ENCODE results near the gene CDYL2.

Gene CDYL2

DNA sequence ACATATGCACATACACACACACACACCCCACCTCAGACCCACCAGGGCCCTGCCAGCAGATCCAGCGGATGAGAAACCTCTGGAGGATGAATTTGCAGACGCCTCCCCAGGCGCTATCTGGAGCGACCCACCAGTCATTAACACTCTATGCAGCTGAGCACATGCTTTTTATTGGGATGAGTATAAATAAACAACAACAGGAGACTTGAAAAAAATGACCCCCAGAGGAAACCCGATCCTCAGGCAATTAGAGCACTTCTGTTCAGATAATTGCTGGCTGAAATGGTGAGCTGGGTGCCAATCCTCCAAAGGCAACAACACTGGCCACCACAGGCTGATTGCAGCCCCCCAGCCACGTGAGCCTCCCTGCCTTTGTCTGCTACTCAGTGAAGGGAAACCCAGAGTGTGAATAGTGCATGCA lies 230.7 kb downstream of the CDYL2 start:
- DNase-seq: no peak
- no peak overlapping the region for H3K14ac ChIP-seq (ENCODE audit: low read length)
- H3K79me1 ChIP-seq (ENCODE audit: low read length): no peaks in the 10 kb centered on the region
- H2AK5ac ChIP-seq (ENCODE audit: low read length): no peak overlapping the region
- H2BK12ac ChIP-seq (ENCODE audit: low read length): no peak overlapping the region
- H2BK5ac ChIP-seq (ENCODE audit: low read depth, low read length, poor library complexity): no peak overlapping the region
- no CpG with 5 or more reads among the region's 6 CpGs for WGBS (ENCODE audit: extremely low coverage, insufficient coverage, insufficient read length)
- H3K9me3 ChIP-seq (ENCODE audit: insufficient read depth, low read depth, low read length): peaks cover 13% of the 10 kb centered on the region
- no peaks in the 10 kb centered on the region for H3K27me3 ChIP-seq (ENCODE audit: insufficient read depth, low read length)
- no peaks in the 10 kb centered on the region for H3K4me1 ChIP-seq (ENCODE audit: control insufficient read depth in 1 of 2, insufficient read depth in 2 of 2, low read length in 2 of 2)
- no peak overlapping the region for H3K4me2 ChIP-seq (ENCODE audit: low read length)
- H3K23ac ChIP-seq (ENCODE audit: low read length): no peak overlapping the region
- H4K8ac ChIP-seq (ENCODE audit: low read depth, low read length): no peak overlapping the region
- H3K18ac ChIP-seq (ENCODE audit: low read length): no peak overlapping the region
- H3K27ac ChIP-seq (ENCODE audit: low read depth, low read length): no peak overlapping the region
- no peak overlapping the region for H2BK120ac ChIP-seq (ENCODE audit: insufficient read depth, low read length, poor library complexity)
- H3K4ac ChIP-seq (ENCODE audit: low read depth, low read length): no peak overlapping the region
- no peaks in the 10 kb centered on the region for H3K36me3 ChIP-seq (ENCODE audit: control insufficient read depth in 1 of 2, insufficient read depth in 2 of 2, low read length in 2 of 2)
- no peak overlapping the region for H2AFZ ChIP-seq (ENCODE audit: insufficient read depth, low read length, poor library complexity)
- no peak overlapping the region for H4K12ac ChIP-seq (ENCODE audit: low read depth, low read length)
- H4K91ac ChIP-seq (ENCODE audit: low read depth, low read length): no peak overlapping the region
- no peak overlapping the region for H3K9ac ChIP-seq (ENCODE audit: low read length)
- no peaks in the 10 kb centered on the region for H3K79me2 ChIP-seq (ENCODE audit: control insufficient read depth, insufficient read depth, low read length, poor library complexity)
- no peak overlapping the region for H3K4me3 ChIP-seq (ENCODE audit: low read depth, low read length)

GRCh38 chr16:80570106-80570478 lies 234.3 kb downstream of the CDYL2 start:
- no CpG with 5 or more reads among the region's 6 CpGs for WGBS (ENCODE audit: extremely low coverage, insufficient coverage, insufficient read length)
- H2BK5ac ChIP-seq (ENCODE audit: low read depth, low read length, poor library complexity): no peak overlapping the region
- H2BK12ac ChIP-seq (ENCODE audit: low read length): no peak overlapping the region

DNA sequence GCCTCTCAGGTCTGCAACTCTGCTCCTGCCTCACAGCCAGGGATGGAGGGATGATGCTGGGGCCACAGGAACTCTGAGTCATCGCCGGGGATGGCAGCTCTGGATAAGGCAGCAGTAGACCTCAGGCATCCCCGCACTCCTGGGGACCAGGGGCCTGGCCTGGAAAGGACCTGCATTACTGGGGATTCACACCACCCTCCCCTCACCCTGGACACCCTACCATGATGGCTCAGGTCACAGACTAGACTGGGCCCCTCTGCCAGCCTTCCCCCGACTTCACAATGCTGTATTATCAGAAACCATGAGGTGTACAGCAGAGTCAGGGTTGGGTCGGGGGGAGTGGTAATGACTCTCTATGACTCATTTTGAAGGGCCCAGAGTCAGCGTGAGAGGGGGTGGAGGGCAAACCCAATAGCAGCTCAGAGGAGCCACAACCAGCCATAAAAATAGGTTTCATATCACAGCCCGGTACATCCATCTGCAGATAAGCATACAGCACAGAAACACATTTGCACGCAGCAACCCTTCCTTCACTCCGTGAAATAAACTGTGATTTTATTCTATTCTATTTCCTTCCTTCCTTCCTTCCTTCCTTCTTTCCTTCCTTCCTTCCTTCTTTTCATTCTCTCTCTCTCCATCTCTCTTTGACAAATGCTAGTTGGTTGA lies 234.8 kb downstream of the CDYL2 start:
- Histone ChIP-seq H4K8ac (ENCODE audit: low read depth, low read length) (no peak overlapping the region), H3K36me3 (ENCODE audit: control insufficient read depth in 1 of 2, insufficient read depth in 2 of 2, low read length in 2 of 2) (no peaks in the 10 kb centered on the region), H3K23ac (ENCODE audit: low read length) (no peak overlapping the region), H3K4me1 (ENCODE audit: control insufficient read depth in 1 of 2, insufficient read depth in 2 of 2, low read length in 2 of 2) (no peaks in the 10 kb centered on the region), H3K4ac (ENCODE audit: low read depth, low read length) (no peak overlapping the region), H4K12ac (ENCODE audit: low read depth, low read length) (no peak overlapping the region), H2AFZ (ENCODE audit: insufficient read depth, low read length, poor library complexity) (no peak overlapping the region), H3K9ac (ENCODE audit: low read length) (no peak overlapping the region), H3K27me3 (ENCODE audit: insufficient read depth, low read length) (no peaks in the 10 kb centered on the region), H2BK120ac (ENCODE audit: insufficient read depth, low read length, poor library complexity) (no peak overlapping the region), H3K4me3 (ENCODE audit: low read depth, low read length) (no peak overlapping the region), H3K18ac (ENCODE audit: low read length) (no peak overlapping the region), H3K4me2 (ENCODE audit: low read length) (no peak overlapping the region), H3K27ac (ENCODE audit: low read depth, low read length) (no peak overlapping the region), H2AK5ac (ENCODE audit: low read length) (no peak overlapping the region), H2BK12ac (ENCODE audit: low read length) (no peak overlapping the region), H3K14ac (ENCODE audit: low read length) (no peak overlapping the region), H3K79me1 (ENCODE audit: low read length) (no peaks in the 10 kb centered on the region), H4K91ac (ENCODE audit: low read depth, low read length) (no peak overlapping the region), H2BK5ac (ENCODE audit: low read depth, low read length, poor library complexity) (no peak overlapping the region), H3K79me2 (ENCODE audit: control insufficient read depth, insufficient read depth, low read length, poor library complexity) (no peaks in the 10 kb centered on the region), H3K9me3 (ENCODE audit: insufficient read depth, low read depth, low read length) (peaks cover 6% of the 10 kb centered on the region)
- DNase-seq: no peak
- no CpG with 5 or more reads among the region's 9 CpGs for WGBS (ENCODE audit: extremely low coverage, insufficient coverage, insufficient read length)

More at GRCh38 chr16:80570106-80570478, 234.3 kb downstream of the CDYL2 start:
- Histone ChIP-seq H3K79me2 (ENCODE audit: control insufficient read depth, insufficient read depth, low read length, poor library complexity) (no peaks in the 10 kb centered on the region), H3K4ac (ENCODE audit: low read depth, low read length) (no peak overlapping the region), H3K27me3 (ENCODE audit: insufficient read depth, low read length) (no peaks in the 10 kb centered on the region), H3K79me1 (ENCODE audit: low read length) (no peaks in the 10 kb centered on the region), H3K14ac (ENCODE audit: low read length) (no peak overlapping the region), H2AK5ac (ENCODE audit: low read length) (no peak overlapping the region), H3K36me3 (ENCODE audit: control insufficient read depth in 1 of 2, insufficient read depth in 2 of 2, low read length in 2 of 2) (no peaks in the 10 kb centered on the region), H3K4me1 (ENCODE audit: control insufficient read depth in 1 of 2, insufficient read depth in 2 of 2, low read length in 2 of 2) (no peaks in the 10 kb centered on the region), H3K27ac (ENCODE audit: low read depth, low read length) (no peak overlapping the region), H3K9ac (ENCODE audit: low read length) (no peak overlapping the region), H2AFZ (ENCODE audit: insufficient read depth, low read length, poor library complexity) (no peak overlapping the region), H3K23ac (ENCODE audit: low read length) (no peak overlapping the region), H3K18ac (ENCODE audit: low read length) (no peak overlapping the region), H3K4me3 (ENCODE audit: low read depth, low read length) (no peak overlapping the region), H3K9me3 (ENCODE audit: insufficient read depth, low read depth, low read length) (peaks cover 6% of the 10 kb centered on the region), H3K4me2 (ENCODE audit: low read length) (no peak overlapping the region), H2BK120ac (ENCODE audit: insufficient read depth, low read length, poor library complexity) (no peak overlapping the region), H4K91ac (ENCODE audit: low read depth, low read length) (no peak overlapping the region), H4K12ac (ENCODE audit: low read depth, low read length) (no peak overlapping the region), H4K8ac (ENCODE audit: low read depth, low read length) (no peak overlapping the region)
- no peak for DNase-seq

- Histone ChIP-seq H3K4ac (ENCODE audit: low read depth, low read length) (no peak overlapping the region), H3K14ac (ENCODE audit: low read length) (no peak overlapping the region), H3K4me3 (ENCODE audit: low read depth, low read length) (no peak overlapping the region), H2AK5ac (ENCODE audit: low read length) (no peak overlapping the region), H2BK5ac (ENCODE audit: low read depth, low read length, poor library complexity) (no peak overlapping the region), H2BK12ac (ENCODE audit: low read length) (no peak overlapping the region), H4K12ac (ENCODE audit: low read depth, low read length) (no peak overlapping the region), H3K9me3 (ENCODE audit: insufficient read depth, low read depth, low read length) (peaks cover 3% of the 10 kb centered on the region), H2AFZ (ENCODE audit: insufficient read depth, low read length, poor library complexity) (no peak overlapping the region), H3K79me1 (ENCODE audit: low read length) (no peaks in the 10 kb centered on the region), H3K23ac (ENCODE audit: low read length) (no peak overlapping the region), H3K79me2 (ENCODE audit: control insufficient read depth, insufficient read depth, low read length, poor library complexity) (no peaks in the 10 kb centered on the region), H3K4me2 (ENCODE audit: low read length) (no peak overlapping the region), H3K27ac (ENCODE audit: low read depth, low read length) (no peak overlapping the region), H2BK120ac (ENCODE audit: insufficient read depth, low read length, poor library complexity) (no peak overlapping the region), H3K18ac (ENCODE audit: low read length) (no peak overlapping the region), H3K36me3 (ENCODE audit: control insufficient read depth in 1 of 2, insufficient read depth in 2 of 2, low read length in 2 of 2) (no peaks in the 10 kb centered on the region), H3K27me3 (ENCODE audit: insufficient read depth, low read length) (no peaks in the 10 kb centered on the region), H3K9ac (ENCODE audit: low read length) (no peak overlapping the region), H4K91ac (ENCODE audit: low read depth, low read length) (no peak overlapping the region), H4K8ac (ENCODE audit: low read depth, low read length) (no peak overlapping the region), H3K4me1 (ENCODE audit: control insufficient read depth in 1 of 2, insufficient read depth in 2 of 2, low read length in 2 of 2) (no peaks in the 10 kb centered on the region)
- no peak for DNase-seq
- WGBS (ENCODE audit: extremely low coverage, insufficient coverage, insufficient read length): no CpG with 5 or more reads among the region's 7 CpGs
Measured at GRCh38 chr16:80564394-80564793, 240.0 kb downstream of the CDYL2 start.
